GM12872 (cell line): ENCODE results near the gene CDK8.

Experiments
- TF ChIP-seq, protein P1 (sequence below): IDR thresholded peaks from 3 replicates; pipeline ENCODE4 v1.5.1; 2011; ENCODE audit warnings: low read depth, mild to moderate bottlenecking, low read length, moderate library complexity; ENCODE audit not compliant: insufficient read depth

CDK8 gene

DNA sequence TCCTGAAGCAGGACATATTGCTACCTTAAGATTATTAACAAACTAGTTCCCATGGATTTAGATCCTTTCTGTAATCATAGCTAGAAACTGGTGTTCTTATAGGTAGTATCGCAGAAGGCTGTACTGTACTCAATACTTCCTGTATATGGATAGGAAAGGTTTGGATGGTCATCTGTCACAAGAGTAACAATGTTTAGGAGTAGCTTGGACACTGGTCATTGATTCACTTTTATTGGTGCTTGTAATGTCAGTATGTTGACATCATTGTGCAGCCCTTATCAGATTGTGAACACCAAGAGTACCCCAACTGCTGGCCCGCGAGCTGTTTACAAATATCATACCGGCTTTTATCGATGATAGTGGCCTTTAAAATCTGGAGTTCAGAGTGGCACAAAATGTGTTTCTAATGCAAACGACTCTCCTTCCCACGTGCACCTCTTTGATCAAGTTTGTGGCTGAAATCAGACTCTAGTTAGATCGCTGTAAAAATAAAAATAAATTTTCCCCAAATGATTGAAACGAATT lies 605 bp upstream of the CDK8 start:
- TF ChIP-seq, protein P1, sequence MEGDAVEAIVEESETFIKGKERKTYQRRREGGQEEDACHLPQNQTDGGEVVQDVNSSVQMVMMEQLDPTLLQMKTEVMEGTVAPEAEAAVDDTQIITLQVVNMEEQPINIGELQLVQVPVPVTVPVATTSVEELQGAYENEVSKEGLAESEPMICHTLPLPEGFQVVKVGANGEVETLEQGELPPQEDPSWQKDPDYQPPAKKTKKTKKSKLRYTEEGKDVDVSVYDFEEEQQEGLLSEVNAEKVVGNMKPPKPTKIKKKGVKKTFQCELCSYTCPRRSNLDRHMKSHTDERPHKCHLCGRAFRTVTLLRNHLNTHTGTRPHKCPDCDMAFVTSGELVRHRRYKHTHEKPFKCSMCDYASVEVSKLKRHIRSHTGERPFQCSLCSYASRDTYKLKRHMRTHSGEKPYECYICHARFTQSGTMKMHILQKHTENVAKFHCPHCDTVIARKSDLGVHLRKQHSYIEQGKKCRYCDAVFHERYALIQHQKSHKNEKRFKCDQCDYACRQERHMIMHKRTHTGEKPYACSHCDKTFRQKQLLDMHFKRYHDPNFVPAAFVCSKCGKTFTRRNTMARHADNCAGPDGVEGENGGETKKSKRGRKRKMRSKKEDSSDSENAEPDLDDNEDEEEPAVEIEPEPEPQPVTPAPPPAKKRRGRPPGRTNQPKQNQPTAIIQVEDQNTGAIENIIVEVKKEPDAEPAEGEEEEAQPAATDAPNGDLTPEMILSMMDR, result no peak

DNA sequence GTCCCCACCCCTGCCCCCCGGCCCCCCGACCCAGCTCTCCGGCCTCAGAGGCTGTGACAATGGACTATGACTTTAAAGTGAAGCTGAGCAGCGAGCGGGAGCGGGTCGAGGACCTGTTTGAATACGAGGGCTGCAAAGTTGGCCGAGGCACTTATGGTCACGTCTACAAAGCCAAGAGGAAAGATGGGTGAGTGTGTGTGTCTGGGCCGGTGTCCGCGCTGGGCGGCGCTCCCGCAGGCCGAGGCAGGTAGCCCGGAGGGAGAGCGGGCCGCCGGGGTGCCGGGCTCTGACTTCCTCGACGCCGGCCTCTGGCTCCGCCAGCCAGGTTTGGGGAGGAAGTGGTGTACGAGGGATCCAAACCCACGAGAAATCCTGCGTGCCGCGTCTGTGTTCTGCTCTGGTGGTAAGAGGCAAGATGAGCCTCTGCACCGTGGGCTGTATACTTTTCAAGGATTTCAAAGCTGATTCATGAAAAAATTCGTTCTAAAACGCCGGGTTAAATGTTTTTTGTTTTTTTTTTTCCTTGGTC lies 718 bp downstream of the CDK8 start:
- TF ChIP-seq, protein P1, result no peak

DNA sequence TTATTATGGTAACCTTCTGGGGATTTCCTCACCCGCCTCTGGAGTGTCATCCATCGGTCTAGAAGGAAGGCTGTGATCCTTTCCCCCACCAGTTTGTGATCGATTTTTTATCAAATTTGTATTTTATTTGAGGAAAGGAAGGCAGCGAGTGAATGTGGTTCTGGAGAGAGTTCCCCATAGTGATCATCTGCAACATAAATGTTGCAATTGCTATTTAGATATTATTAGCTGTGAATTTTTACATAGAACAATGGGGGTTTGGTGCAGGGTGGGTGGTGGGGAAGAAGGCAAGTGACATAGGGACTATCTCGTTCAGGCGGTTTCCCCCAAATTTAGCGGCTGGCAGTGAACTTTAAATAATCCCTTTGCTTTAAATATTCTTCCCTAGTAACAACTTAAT lies 1.2 kb downstream of the CDK8 start:
- TF ChIP-seq, protein P1, result no peak

DNA sequence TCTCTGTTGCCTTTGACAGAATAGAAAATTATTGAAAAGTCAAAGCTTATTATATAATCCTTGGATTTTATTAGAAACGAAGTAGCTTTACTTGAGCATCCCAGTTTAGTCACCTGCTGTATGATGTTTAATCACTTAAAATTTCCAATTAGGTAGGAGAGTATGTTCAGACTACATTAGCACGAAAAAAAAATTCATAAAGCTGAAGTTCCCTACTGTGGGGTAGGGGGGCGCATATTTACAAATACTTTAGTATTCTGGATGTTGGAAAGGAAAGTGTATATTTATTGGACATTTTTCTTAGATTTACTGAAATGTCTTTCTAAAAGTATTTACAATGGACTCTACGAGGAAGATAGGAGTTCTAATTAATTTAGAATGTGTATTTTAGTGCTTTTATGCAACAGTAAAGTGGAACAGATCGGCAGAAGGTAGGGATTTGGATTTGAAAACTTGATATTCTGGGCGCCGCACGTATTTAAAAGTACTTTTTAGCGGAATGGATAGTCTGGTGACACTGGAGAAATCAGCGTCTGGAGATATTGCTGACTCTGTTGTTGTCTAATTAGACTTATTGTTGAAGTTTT lies 1.9 kb downstream of the CDK8 start:
- TF ChIP-seq, protein P1, result peak; percentile 26; the same call in 1 of the 3 replicates

DNA sequence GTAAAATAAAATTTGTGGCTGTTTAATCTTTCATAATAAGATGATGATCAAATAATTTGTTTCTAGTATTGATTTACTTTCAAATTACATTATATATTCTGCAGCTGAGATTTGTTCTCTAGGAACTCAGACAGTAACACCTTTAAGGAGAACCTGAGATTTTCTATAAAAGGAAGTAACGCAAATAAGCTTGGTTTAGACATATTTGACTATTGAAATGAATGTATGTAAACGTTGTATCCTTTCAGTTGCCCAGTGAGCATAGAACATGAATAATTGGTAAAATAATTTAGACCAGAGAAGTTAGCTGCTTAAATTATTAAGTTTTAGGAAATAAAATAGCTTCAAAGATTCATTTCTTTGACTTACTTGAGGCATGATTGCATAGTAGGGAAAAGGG lies 3.1 kb downstream of the CDK8 start:
- TF ChIP-seq, protein P1, result no peak

DNA sequence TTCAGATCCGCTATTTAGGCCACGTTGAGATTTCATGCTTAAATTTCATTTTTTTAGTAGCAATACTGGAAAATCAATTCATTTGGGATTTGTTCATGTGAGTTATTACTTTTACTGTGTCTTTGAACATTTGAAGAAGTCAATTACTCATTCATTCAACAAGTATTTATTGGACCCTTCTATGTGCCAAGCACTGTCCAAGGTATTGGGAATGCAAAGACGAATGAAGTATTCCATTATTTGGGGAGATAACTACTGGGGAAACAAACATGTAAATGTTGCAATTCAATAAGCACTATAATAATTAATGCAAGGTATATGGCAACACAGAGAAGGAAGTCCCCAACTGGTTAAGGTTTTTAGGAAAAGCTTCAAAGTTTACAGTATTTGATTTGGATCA lies 5.7 kb downstream of the CDK8 start:
- TF ChIP-seq, protein P1, result no peak

DNA sequence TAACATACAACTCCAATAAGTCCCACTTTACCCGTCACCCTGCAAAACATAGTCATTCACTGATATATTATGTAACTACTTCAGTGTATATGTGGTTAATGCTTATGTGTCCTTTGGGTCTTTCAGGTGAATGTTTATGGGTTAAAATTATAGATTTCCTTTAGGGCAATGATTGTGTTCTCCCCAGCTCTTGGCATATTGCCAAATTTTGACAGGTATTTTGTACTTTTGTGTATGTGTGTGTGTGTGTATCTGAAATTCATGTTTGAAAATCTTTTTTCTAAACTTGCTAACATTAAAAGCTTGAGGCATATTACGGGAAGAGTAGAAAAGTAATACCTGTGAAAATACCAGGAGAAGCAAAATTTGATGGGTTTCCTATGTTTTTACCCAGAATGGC lies 8.2 kb downstream of the CDK8 start:
- TF ChIP-seq, protein P1, result no peak
